HL-60 (cell line): ENCODE data around the gene OLFM4.

Experiments used
- CTCF ChIP-seq: IDR thresholded peaks from one replicate; pipeline ENCODE4 v1.5.1; 2011; ENCODE audit warnings: low read length, control low read depth, inconsistent platforms; ENCODE audit not compliant: insufficient read depth
- GABPA ChIP-seq: IDR thresholded peaks from 2 replicates; pipeline ENCODE4 v1.6.1; 2012; ENCODE audit warnings: low read depth
- POLR2AphosphoS5 ChIP-seq: IDR thresholded peaks from 2 replicates; pipeline ENCODE4 v1.6.1; 2012; ENCODE audit warnings: low read depth
- REST ChIP-seq: IDR thresholded peaks from 2 replicates; pipeline ENCODE4 v1.6.1; 2012; ENCODE audit warnings: low read depth; ENCODE audit not compliant: insufficient replicate concordance
- SPI1 ChIP-seq: IDR thresholded peaks from 2 replicates; pipeline ENCODE4 v1.6.1; 2012; ENCODE audit warnings: low read depth, mild to moderate bottlenecking, borderline replicate concordance

- TF ChIP-seq CTCF (no peak), POLR2AphosphoS5 (no peak), REST (no peak), GABPA (no peak), SPI1 (no peak)
Observed at GRCh38 chr13:53074114-53074513, 45.5 kb downstream of the OLFM4 start.
